Heart right ventricle (tissue), 16 donors: ENCODE data around the gene CACNB1. TPM values are rescaled to one million over a fixed set of nuclear protein-coding genes. Genes with fewer than 3 reads are reported as not detected.

Source experiments
- ATAC-seq, 8 donors: fragments of 200-7000 bp; cut with Tn5 transposase; one replicate each; pipeline ENCODE4 v1.9.1; 2020; ENCODE audit warnings: mild to moderate bottlenecking in 8 of 8, moderate library complexity in 8 of 8, moderate number of reproducible peaks in 1 of 8
- DNase-seq, 2 donors: peaks; one replicate each; pipeline ENCODE4 v3.0.0-alpha.2; 2020
- H3K27ac ChIP-seq, 10 donors: fragments of 200-600 bp; sonication (generic) in 2 of 10; one replicate each; pipeline versions ENCODE4 v1.5.0 to v1.8.0; 2020 to 2022; ENCODE audit warnings: mild to moderate bottlenecking in 3 of 10
- H3K27me3 ChIP-seq, 7 donors: fragments of 200-600 bp; one replicate each; pipeline ENCODE4 v1.8.0; 2021 to 2022; ENCODE audit warnings: mild to moderate bottlenecking in 2 of 7
- H3K36me3 ChIP-seq, 9 donors: fragments of 200-600 bp; sonication (generic) in 1 of 9; one replicate each; pipeline versions ENCODE4 v1.5.0 to v1.8.0; 2020 to 2022; ENCODE audit warnings: mild to moderate bottlenecking in 2 of 9
- H3K4me1 ChIP-seq, 9 donors: fragments of 200-600 bp; sonication (generic) in 1 of 9; one replicate each; pipeline versions ENCODE4 v1.5.0 to v1.8.0; 2020 to 2022; ENCODE audit warnings: mild to moderate bottlenecking in 4 of 9
- H3K4me3 ChIP-seq, 10 donors: fragments of 200-600 bp; sonication (generic) in 2 of 10; one replicate each; pipeline versions ENCODE4 v1.5.0 to v1.8.0; 2020 to 2022; ENCODE audit warnings: mild to moderate bottlenecking in 7 of 10, moderate library complexity in 2 of 10
- H3K9me3 ChIP-seq, 11 donors: fragments of 200-600 bp in 10 of 11; sonication (generic) in 2 of 11; one replicate each; pipeline versions ENCODE4 v1.5.0 to v1.8.0; 2013 to 2022; ENCODE audit warnings: mild to moderate bottlenecking in 2 of 11, control low read depth in 1 of 11, moderate library complexity in 1 of 11
- CTCF ChIP-seq, 9 donors: fragments of 200-600 bp; sonication (generic) in 2 of 9; IDR thresholded peaks; one replicate each; pipeline versions ENCODE4 v1.5.0 to v1.8.0; 2021 to 2022; ENCODE audit warnings: antibody characterized with exemption in 9 of 9, mild to moderate bottlenecking in 5 of 9, moderate library complexity in 1 of 9
- WGBS, 2 donors: extraction: QIAGEN DNeasy Blood & Tissue Kit; methylation state at CpG; one replicate each; pipeline ENCODE4 v1.1.7; 2013; ENCODE audit warnings: inconsistent platforms in 1 of 2; 5-methylcytosine and 5-hydroxymethylcytosine counted together
- intact Hi-C, 10 donors: fragments of 100-400 bp; cut with DNase I; formaldehyde crosslinking; loops; one replicate each; pipeline versions ENCODE4 v1.11.1 to v1.14.2; 2022
- polyA plus RNA-seq, 2 donors: library from polyadenylated mRNA; stranded (reverse); fragments of 200-250 nt; gene quantifications; one replicate each; pipeline ENCODE4 v1.2.3, GENCODE V29; 2013
- total RNA-seq, 10 donors: library from RNA; stranded (reverse); fragmentation: NEBNext Ultra II Directional in 3 of 10; extraction: Animal tissue kit (Norgen Biotek cat#: 25700) in 3 of 10; gene quantifications; one replicate each; pipeline versions ENCODE4 v1.2.1 to v1.2.4, GENCODE V29; 2021 to 2023
- donor health status: Arrhythmogenic right ventricular cardiomyopathy.
- donor health status: ischemic (EF 13 %, LVEDD 7.1; RV severe dilation, severe dysfunction).
- donor health status: healthy with polysubstance abuse.
- donor health status: DM: no; HTN: yes; CAD: no.
- donor health status: DM: no; HTN: no; CAD: no.
- donor health status: ischemic (EF 25% LVEDD 6.9; RV normal size, moderate dysfunction).
- donor health status: ischemic (EF 25% LVEDD 5.7; RV mildly dilated, moderate dysfunction).
- donor health status: healthy.
- donor health status: DM: yes; HTN: yes; CAD: no.
- donor health status: Ischemic cardiomyopathy.
- donor health status: ischemic (EF 35%, LVEDD 5.7; RV mildly dilated, moderate dysfunction).
- donor health status: nonischemic (EF 11% LVEDD 7.7; RV severe dilation, severe dysfunction).
- donor health status: DM: yes; HTN: yes; CAD: no.
- donor health status: PGD.
- donor health status: ischemic (EF 29% LVEDD 5.4; RV normal size, mild dysfunction).
- donor health status: nonischemic (EF 23%, LVEDD 6.1; RV moderate dilation, normal function).

Gene CACNB1
- total and polyA plus RNA-seq, 12 donors = 3.3 to 11.5 (median 5.3) TPM

GRCh38 chr17:39238311-39238972 lies 41.0 kb upstream of the CACNB1 start:
- intact Hi-C loops = loop anchor here in 5 of 10 donors (2.0 to 10.0 kb wide), 4 partner anchors 32 to 264 kb away; partner anchors contain the start of gene ARL5C (in 2 of the 5)
- Histone ChIP-seq H3K4me1 (peaks cover 0 to 15% (median 4%) of the 10 kb centered on the region in 9 donors), H3K9me3 (no peaks in the 10 kb centered on the region), H3K4me3 (no peak overlapping the region), H3K27me3 (peaks cover 0 to 31% (median 12%) of the 10 kb centered on the region in 7 donors), H3K27ac (peak overlapping the region in 1 of 10 donors; percentile 68), H3K36me3 (no peaks in the 10 kb centered on the region)
- WGBS, 2 donors = 27 to 36% methylated on average over 15 of the region's 15 CpGs
- TF ChIP-seq CTCF (IDR thresholded peaks at IDR 0.05) = no peak
- ATAC-seq (peak in 6 of 8 donors; percentile 43 to 66 (median 58)), DNase-seq (peak in 1 of 2 donors; percentile 64)

GRCh38 chr17:39237586-39237985 lies 40.1 kb upstream of the CACNB1 start:
- Histone ChIP-seq H3K27me3 (peaks cover 2 to 40% (median 21%) of the 10 kb centered on the region in 7 donors), H3K27ac (no peak overlapping the region), H3K9me3 (no peaks in the 10 kb centered on the region), H3K4me1 (peaks cover 0 to 15% (median 4%) of the 10 kb centered on the region in 9 donors), H3K4me3 (no peak overlapping the region), H3K36me3 (no peaks in the 10 kb centered on the region)
- DNase-seq (no peak), ATAC-seq (peak in 1 of 8 donors; percentile 35)
- intact Hi-C loops = loop anchor here in 4 of 10 donors (10.0 kb wide), 3 partner anchors 73 to 263 kb away; partner anchors contain the start of gene ARL5C (in 2 of the 4)
- no peak for TF ChIP-seq CTCF (IDR thresholded peaks at IDR 0.05)
- WGBS, 2 donors = 83% methylated on average over 7 of the region's 7 CpGs

GRCh38 chr17:39236981-39237441 lies 39.5 kb upstream of the CACNB1 start:
- Histone ChIP-seq H3K4me3 (no peak overlapping the region), H3K4me1 (peaks cover under 1 to 18% (median 8%) of the 10 kb centered on the region in 9 donors), H3K9me3 (no peaks in the 10 kb centered on the region), H3K27ac (no peak overlapping the region), H3K36me3 (no peaks in the 10 kb centered on the region), H3K27me3 (peaks cover 3 to 46% (median 25%) of the 10 kb centered on the region in 7 donors)
- 74 to 84% methylated on average over 6 of the region's 6 CpGs for WGBS, 2 donors
- ATAC-seq = peak in 2 of 8 donors; percentile 4 to 21
- no peak for DNase-seq
- no peak for TF ChIP-seq CTCF (IDR thresholded peaks at IDR 0.05)
- intact Hi-C loops = loop anchor here in 4 of 10 donors (10.0 kb wide), 3 partner anchors 72 to 262 kb away; partner anchors contain the start of gene ARL5C (in 2 of the 4)

GRCh38 chr17:39236450-39236927 lies 39.0 kb upstream of the CACNB1 start:
- Histone ChIP-seq H3K27ac (no peak overlapping the region), H3K4me1 (peaks cover 3 to 24% (median 13%) of the 10 kb centered on the region in 9 donors), H3K36me3 (no peaks in the 10 kb centered on the region), H3K9me3 (no peaks in the 10 kb centered on the region), H3K27me3 (peaks cover 3 to 51% (median 30%) of the 10 kb centered on the region in 7 donors), H3K4me3 (no peak overlapping the region)
- intact Hi-C loops = loop anchor here in 4 of 10 donors (10.0 kb wide), 3 partner anchors 72 to 262 kb away; partner anchors contain the start of gene ARL5C (in 2 of the 4)
- no peak for DNase-seq
- WGBS, 2 donors = 64% methylated on average over 5 of the region's 5 CpGs
- TF ChIP-seq CTCF (IDR thresholded peaks at IDR 0.05) = no peak
- peak in 1 of 8 donors; percentile 18 for ATAC-seq
